ENCODE measurements around the gene ADGRV1.

The ADGRV1 gene

DNA sequence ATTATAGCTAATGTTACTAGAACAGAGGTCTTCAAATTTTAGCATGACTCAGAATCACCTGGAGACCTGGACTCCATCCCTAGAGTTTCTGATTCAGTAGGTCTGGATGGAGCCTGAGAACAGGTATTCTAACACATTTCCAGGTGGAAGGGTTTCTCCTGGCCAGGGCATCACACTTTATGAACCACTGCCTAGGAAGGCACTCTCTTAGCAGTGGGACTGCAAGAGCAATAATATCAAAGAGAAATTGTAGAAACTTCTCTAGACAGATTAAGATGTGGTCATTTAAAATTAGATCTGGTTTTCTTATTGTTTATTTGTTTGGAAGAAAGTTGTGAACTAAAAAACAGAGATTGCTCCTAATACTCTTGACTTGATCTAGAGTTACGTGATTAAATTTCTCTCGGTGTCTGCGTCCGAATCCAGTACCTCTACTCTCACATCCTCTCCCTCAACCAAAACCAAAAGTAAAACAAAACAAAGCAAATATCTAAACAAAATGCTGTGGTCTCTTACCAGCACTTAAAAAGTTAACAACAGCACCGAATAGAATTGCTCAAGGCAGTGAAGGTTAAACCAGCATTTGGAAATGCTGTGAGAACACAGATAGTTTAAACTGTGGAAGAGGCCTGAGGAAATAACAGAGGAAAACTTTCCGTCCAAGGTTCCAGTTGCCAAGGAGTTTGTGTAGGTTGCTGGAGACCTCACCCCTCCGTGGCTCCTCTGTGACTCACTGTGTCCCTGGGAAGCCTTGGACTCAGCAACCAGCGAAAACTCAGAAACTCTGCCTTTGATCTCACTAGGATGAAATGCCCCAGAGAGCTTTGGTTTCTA is 631.1 kb downstream of the ADGRV1 start:
- Histone ChIP-seq H3K36me3 (ENCODE audit: insufficient read depth, low read length) (no peaks in the 10 kb centered on the region), H3K9me3 (ENCODE audit: low read length) (no peaks in the 10 kb centered on the region), H3K27me3 (ENCODE audit: control insufficient read depth in 1 of 2, insufficient read depth in 2 of 2, low read length in 2 of 2) (no peaks in the 10 kb centered on the region), H3K4me3 (ENCODE audit: low read depth in 1 of 2, low read length in 2 of 2) (peak overlapping the region; percentile 4 to 52), H3K4me1 (ENCODE audit: insufficient read depth, low read length) (peaks cover 17% of the 10 kb centered on the region), H3K27ac (ENCODE audit: low read depth, low read length) (peak overlapping the region; percentile 21), H3K9ac (ENCODE audit: low read length) (peak overlapping the region; percentile 46)

GRCh38 chr5:91190314-91190690 is 631.7 kb downstream of the ADGRV1 start:
- Histone ChIP-seq H3K27me3 (ENCODE audit: control insufficient read depth in 1 of 2, insufficient read depth in 2 of 2, low read length in 2 of 2) (no peaks in the 10 kb centered on the region), H3K4me1 (ENCODE audit: insufficient read depth, low read length) (peaks cover 17% of the 10 kb centered on the region), H3K9ac (ENCODE audit: low read length) (peak overlapping the region; percentile 46), H3K27ac (ENCODE audit: low read depth, low read length) (peak overlapping the region; percentile 21), H3K4me3 (ENCODE audit: low read depth in 1 of 2, low read length in 2 of 2) (peak overlapping the region; percentile 4 to 52), H3K9me3 (ENCODE audit: low read length) (no peaks in the 10 kb centered on the region), H3K36me3 (ENCODE audit: insufficient read depth, low read length) (no peaks in the 10 kb centered on the region)

GRCh38 chr5:91194824-91195381 is 636.3 kb downstream of the ADGRV1 start:
- no peaks in the 10 kb centered on the region for H3K27me3 ChIP-seq (ENCODE audit: control insufficient read depth in 1 of 2, insufficient read depth in 2 of 2, low read length in 2 of 2)
- H3K27ac ChIP-seq (ENCODE audit: low read depth, low read length): no peak overlapping the region
- no peaks in the 10 kb centered on the region for H3K9me3 ChIP-seq (ENCODE audit: low read length)
- H3K4me1 ChIP-seq (ENCODE audit: insufficient read depth, low read length): peaks cover 9% of the 10 kb centered on the region
- H3K36me3 ChIP-seq (ENCODE audit: insufficient read depth, low read length): no peaks in the 10 kb centered on the region
- H3K4me3 ChIP-seq (ENCODE audit: low read depth in 1 of 2, low read length in 2 of 2): no peak overlapping the region
- H3K9ac ChIP-seq (ENCODE audit: low read length): no peak overlapping the region

- Histone ChIP-seq H3K36me3 (ENCODE audit: insufficient read depth, low read length) (no peaks in the 10 kb centered on the region), H3K9ac (ENCODE audit: low read length) (no peak overlapping the region), H3K27me3 (ENCODE audit: control insufficient read depth in 1 of 2, insufficient read depth in 2 of 2, low read length in 2 of 2) (no peaks in the 10 kb centered on the region), H3K27ac (ENCODE audit: low read depth, low read length) (no peak overlapping the region), H3K9me3 (ENCODE audit: low read length) (no peaks in the 10 kb centered on the region), H3K4me3 (ENCODE audit: low read depth in 1 of 2, low read length in 2 of 2) (no peak overlapping the region), H3K4me1 (ENCODE audit: insufficient read depth, low read length) (no peaks in the 10 kb centered on the region)
These were observed 642.1 kb downstream of the ADGRV1 start for GRCh38 chr5:91200692-91201091.

DNA sequence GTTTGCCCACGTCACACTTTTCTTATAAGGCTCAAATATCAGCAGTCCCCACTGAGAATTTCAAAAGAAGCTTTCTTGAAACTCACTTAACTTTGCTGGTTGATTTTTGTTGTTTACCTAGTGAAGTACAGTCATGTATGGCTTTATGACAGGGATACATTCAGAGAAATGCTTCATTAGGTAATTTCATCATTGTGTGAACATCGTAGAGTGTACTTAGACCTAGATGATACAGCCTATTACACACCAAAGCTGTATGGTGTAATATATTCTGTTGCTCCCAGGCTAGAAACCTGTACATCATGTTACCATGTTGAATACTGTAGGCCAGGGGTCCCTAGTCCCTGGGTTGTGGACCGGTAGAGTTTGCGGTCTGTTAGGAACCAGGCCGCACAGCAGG is 647.5 kb downstream of the ADGRV1 start:
- H3K4me1 ChIP-seq (ENCODE audit: insufficient read depth, low read length): peaks cover 2% of the 10 kb centered on the region
- H3K4me3 ChIP-seq (ENCODE audit: low read depth in 1 of 2, low read length in 2 of 2): no peak overlapping the region
- no peaks in the 10 kb centered on the region for H3K36me3 ChIP-seq (ENCODE audit: insufficient read depth, low read length)
- H3K27ac ChIP-seq (ENCODE audit: low read depth, low read length): no peak overlapping the region
- H3K9ac ChIP-seq (ENCODE audit: low read length): no peak overlapping the region
- H3K27me3 ChIP-seq (ENCODE audit: control insufficient read depth in 1 of 2, insufficient read depth in 2 of 2, low read length in 2 of 2): no peaks in the 10 kb centered on the region
- no peaks in the 10 kb centered on the region for H3K9me3 ChIP-seq (ENCODE audit: low read length)

DNA sequence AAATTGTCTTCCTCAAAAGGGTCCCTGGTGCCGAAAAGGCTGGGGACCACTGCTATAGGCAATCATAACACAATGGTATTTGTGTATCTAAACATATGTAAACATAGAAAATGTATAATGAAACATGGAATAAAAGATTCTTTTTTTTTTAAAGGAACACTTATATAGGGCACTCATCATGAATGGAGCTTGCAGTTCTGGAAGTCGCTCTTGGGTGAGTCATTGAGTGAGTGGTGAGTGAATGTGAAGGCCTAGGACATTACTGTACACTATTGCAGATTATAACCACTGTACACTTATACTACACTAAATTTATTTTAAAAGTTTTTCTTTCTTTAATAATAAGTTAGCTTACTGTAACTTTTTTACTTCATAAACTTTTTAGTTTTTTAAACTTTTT is 648.1 kb downstream of the ADGRV1 start:
- Histone ChIP-seq H3K27ac (ENCODE audit: low read depth, low read length) (no peak overlapping the region), H3K27me3 (ENCODE audit: control insufficient read depth in 1 of 2, insufficient read depth in 2 of 2, low read length in 2 of 2) (no peaks in the 10 kb centered on the region), H3K4me1 (ENCODE audit: insufficient read depth, low read length) (peaks cover 8% of the 10 kb centered on the region), H3K9me3 (ENCODE audit: low read length) (no peaks in the 10 kb centered on the region), H3K4me3 (ENCODE audit: low read depth in 1 of 2, low read length in 2 of 2) (no peak overlapping the region), H3K36me3 (ENCODE audit: insufficient read depth, low read length) (no peaks in the 10 kb centered on the region), H3K9ac (ENCODE audit: low read length) (no peak overlapping the region)

GRCh38 chr5:91207248-91207647 is 648.7 kb downstream of the ADGRV1 start:
- Histone ChIP-seq H3K36me3 (ENCODE audit: insufficient read depth, low read length) (no peaks in the 10 kb centered on the region), H3K9ac (ENCODE audit: low read length) (no peak overlapping the region), H3K27ac (ENCODE audit: low read depth, low read length) (no peak overlapping the region)

DNA sequence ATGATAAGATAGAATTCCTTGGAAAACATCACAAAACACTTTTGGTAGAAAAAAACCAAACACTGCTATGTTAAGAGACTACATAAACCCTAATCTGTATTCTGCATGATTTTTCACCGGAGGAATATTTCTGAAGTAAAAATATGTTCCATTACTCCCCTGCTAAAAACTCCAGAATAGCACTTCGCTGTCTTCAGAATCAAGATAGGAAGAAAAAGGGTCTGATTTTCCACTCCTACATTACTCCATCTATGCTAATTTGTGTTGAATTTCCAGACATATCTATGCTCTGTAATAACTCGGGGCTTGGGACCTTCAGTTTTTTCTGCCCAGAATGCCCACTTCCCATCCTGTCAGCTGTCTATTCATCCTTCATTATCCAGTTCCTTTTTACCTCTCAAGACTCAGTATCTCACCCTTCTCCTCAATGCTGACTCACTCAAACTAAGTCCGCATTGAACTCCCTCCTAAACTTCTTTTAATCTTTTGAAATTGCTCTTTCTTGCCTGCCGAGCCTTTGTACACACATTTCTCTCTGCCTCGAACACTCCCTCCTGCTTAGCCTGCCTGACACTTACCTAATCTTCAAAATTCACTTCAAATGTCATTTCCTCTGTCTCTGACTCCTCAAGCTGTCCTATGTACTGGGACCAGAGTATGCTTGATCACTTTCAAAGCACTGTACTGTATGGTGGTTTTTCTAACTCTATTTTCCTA is 653.6 kb downstream of the ADGRV1 start:
- H3K27me3 ChIP-seq (ENCODE audit: control insufficient read depth in 1 of 2, insufficient read depth in 2 of 2, low read length in 2 of 2): no peaks in the 10 kb centered on the region
- no peaks in the 10 kb centered on the region for H3K36me3 ChIP-seq (ENCODE audit: insufficient read depth, low read length)
- no peak overlapping the region for H3K4me3 ChIP-seq (ENCODE audit: low read depth in 1 of 2, low read length in 2 of 2)
- no peaks in the 10 kb centered on the region for H3K9me3 ChIP-seq (ENCODE audit: low read length)
- H3K4me1 ChIP-seq (ENCODE audit: insufficient read depth, low read length): peaks cover 20% of the 10 kb centered on the region
- H3K9ac ChIP-seq (ENCODE audit: low read length): no peak overlapping the region
- no peak overlapping the region for H3K27ac ChIP-seq (ENCODE audit: low read depth, low read length)

More at GRCh38 chr5:91207248-91207647, 648.7 kb downstream of the ADGRV1 start:
- no peaks in the 10 kb centered on the region for H3K27me3 ChIP-seq (ENCODE audit: control insufficient read depth in 1 of 2, insufficient read depth in 2 of 2, low read length in 2 of 2)
- H3K4me1 ChIP-seq (ENCODE audit: insufficient read depth, low read length): peaks cover 13% of the 10 kb centered on the region
- no peaks in the 10 kb centered on the region for H3K9me3 ChIP-seq (ENCODE audit: low read length)
- no peak overlapping the region for H3K4me3 ChIP-seq (ENCODE audit: low read depth in 1 of 2, low read length in 2 of 2)

GRCh38 chr5:91212714-91213092 is 654.1 kb downstream of the ADGRV1 start:
- Histone ChIP-seq H3K4me3 (ENCODE audit: low read depth in 1 of 2, low read length in 2 of 2) (no peak overlapping the region), H3K9ac (ENCODE audit: low read length) (no peak overlapping the region), H3K36me3 (ENCODE audit: insufficient read depth, low read length) (no peaks in the 10 kb centered on the region), H3K9me3 (ENCODE audit: low read length) (no peaks in the 10 kb centered on the region), H3K27ac (ENCODE audit: low read depth, low read length) (no peak overlapping the region), H3K4me1 (ENCODE audit: insufficient read depth, low read length) (peaks cover 20% of the 10 kb centered on the region), H3K27me3 (ENCODE audit: control insufficient read depth in 1 of 2, insufficient read depth in 2 of 2, low read length in 2 of 2) (no peaks in the 10 kb centered on the region)

Measured in muscle layer of colon (tissue), 2 donors.